ENCODE results near the gene COMT.

COMT gene

DNA sequence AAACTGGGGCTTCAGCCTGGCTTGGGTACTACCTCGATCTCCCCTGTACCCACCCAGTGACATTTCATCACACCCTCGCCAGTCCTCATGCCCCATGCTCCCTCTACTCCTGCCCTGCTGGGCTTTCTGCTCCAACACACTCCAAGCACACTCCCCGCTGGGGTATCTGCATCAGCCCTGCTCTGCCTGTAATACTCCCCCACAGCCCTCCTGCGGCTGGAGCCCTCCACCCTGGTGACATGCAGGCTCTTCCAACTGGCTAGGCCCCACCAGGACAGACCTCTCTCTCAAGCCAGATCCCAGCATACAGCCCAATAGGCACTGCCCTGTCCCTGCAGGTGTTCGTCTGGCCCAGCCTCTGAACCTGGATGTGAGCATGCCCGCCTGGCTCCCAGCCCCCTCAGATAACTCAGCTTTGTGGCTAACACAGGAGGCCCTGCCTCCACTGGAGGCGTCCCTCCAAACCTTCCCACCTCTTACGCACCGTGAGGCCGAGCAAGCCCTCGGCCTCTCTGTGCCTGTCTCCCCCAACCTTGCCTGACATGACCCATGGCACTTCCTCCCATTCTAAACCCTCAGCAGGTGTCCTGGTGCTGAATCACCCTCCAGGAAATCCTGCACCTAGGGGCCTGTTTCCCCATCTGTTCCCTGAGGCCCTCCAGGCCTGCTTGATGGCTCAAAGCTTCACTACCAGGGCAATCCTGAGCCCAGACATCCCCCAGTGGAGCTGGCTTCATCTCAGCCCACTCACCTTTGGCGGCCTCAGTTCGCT lies 33.5 kb downstream of the COMT start:
- Histone ChIP-seq H4K20me1 (ENCODE audit: insufficient read depth) (no peaks in the 10 kb centered on the region), H3K9ac (no peak overlapping the region), H3K79me2 (ENCODE audit: insufficient read depth, low read depth) (no peaks in the 10 kb centered on the region), H3K36me3 (ENCODE audit: insufficient read depth) (no peaks in the 10 kb centered on the region), H3K27me3 (ENCODE audit: insufficient read depth, low read depth) (no peaks in the 10 kb centered on the region), H3K4me1 (ENCODE audit: low read depth, poor library complexity, severe bottlenecking) (no peaks in the 10 kb centered on the region), H3K4me3 (IDR thresholded peaks at IDR 0.05; ENCODE audit: insufficient read depth, low read depth, low read length) (no peak overlapping the region), H3K4me2 (no peak overlapping the region), H2AFZ (ENCODE audit: low read depth) (no peak overlapping the region), H3K27ac (no peak overlapping the region)
- TF ChIP-seq, protein P1, sequence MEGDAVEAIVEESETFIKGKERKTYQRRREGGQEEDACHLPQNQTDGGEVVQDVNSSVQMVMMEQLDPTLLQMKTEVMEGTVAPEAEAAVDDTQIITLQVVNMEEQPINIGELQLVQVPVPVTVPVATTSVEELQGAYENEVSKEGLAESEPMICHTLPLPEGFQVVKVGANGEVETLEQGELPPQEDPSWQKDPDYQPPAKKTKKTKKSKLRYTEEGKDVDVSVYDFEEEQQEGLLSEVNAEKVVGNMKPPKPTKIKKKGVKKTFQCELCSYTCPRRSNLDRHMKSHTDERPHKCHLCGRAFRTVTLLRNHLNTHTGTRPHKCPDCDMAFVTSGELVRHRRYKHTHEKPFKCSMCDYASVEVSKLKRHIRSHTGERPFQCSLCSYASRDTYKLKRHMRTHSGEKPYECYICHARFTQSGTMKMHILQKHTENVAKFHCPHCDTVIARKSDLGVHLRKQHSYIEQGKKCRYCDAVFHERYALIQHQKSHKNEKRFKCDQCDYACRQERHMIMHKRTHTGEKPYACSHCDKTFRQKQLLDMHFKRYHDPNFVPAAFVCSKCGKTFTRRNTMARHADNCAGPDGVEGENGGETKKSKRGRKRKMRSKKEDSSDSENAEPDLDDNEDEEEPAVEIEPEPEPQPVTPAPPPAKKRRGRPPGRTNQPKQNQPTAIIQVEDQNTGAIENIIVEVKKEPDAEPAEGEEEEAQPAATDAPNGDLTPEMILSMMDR (conservative IDR thresholded peaks at IDR 0.05; ENCODE audit: low read depth, low read length), result no peak

DNA sequence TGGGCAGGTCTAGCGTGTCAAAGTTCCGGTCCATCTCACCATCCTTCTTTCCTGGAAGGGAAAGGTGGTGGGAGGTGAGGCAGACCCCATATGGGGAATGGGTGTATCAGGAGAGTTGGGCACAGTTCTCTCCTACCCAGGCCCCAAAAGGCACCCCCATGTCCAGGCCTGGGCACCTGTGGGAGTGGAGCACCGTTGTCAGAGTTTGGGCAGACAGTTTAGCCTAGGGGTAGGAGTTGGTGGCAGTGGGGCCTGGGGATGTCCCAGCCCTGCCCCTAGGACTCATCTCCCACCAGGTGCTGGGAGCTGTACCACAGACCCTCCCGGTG lies 34.1 kb downstream of the COMT start:
- Histone ChIP-seq H3K4me2 (no peak overlapping the region), H4K20me1 (ENCODE audit: insufficient read depth) (no peaks in the 10 kb centered on the region), H3K27me3 (ENCODE audit: insufficient read depth, low read depth) (no peaks in the 10 kb centered on the region), H2AFZ (ENCODE audit: low read depth) (no peak overlapping the region), H3K36me3 (ENCODE audit: insufficient read depth) (no peaks in the 10 kb centered on the region), H3K9ac (no peak overlapping the region), H3K27ac (no peak overlapping the region), H3K4me3 (IDR thresholded peaks at IDR 0.05; ENCODE audit: insufficient read depth, low read depth, low read length) (no peak overlapping the region), H3K79me2 (ENCODE audit: insufficient read depth, low read depth) (no peaks in the 10 kb centered on the region), H3K4me1 (ENCODE audit: low read depth, poor library complexity, severe bottlenecking) (no peaks in the 10 kb centered on the region)
- TF ChIP-seq, protein P1 (conservative IDR thresholded peaks at IDR 0.05; ENCODE audit: low read depth, low read length), result no peak

DNA sequence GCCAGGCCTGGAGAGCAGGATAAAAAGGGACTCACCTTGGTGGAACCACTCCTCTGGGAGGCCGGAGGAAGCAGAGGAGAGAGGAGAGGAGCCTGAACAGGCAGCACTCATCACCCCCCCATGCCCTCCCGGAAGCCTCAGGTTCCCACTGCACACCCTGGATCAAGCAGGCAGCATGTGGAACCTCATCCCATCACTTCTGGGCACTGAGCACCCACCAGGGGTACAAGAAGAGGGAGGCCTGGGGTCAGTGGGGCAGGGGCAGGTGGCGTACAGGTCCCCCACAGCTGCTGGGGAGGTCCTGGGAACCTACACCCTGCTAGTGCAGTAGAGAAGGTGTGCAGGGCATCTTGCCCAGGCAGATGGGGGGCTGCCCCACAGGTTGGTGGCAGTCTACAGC lies 35.1 kb downstream of the COMT start:
- no peaks in the 10 kb centered on the region for H3K79me2 ChIP-seq (ENCODE audit: insufficient read depth, low read depth)
- TF ChIP-seq, protein P1 (conservative IDR thresholded peaks at IDR 0.05; ENCODE audit: low read depth, low read length), result no peak
- no peaks in the 10 kb centered on the region for H3K36me3 ChIP-seq (ENCODE audit: insufficient read depth)
- no peak overlapping the region for H3K9ac ChIP-seq
- H2AFZ ChIP-seq (ENCODE audit: low read depth), result no peak overlapping the region
- no peak overlapping the region for H3K4me3 ChIP-seq (IDR thresholded peaks at IDR 0.05; ENCODE audit: insufficient read depth, low read depth, low read length)
- no peak overlapping the region for H3K4me2 ChIP-seq
- no peaks in the 10 kb centered on the region for H3K4me1 ChIP-seq (ENCODE audit: low read depth, poor library complexity, severe bottlenecking)
- no peak overlapping the region for H3K27ac ChIP-seq
- H3K27me3 ChIP-seq (ENCODE audit: insufficient read depth, low read depth), result no peaks in the 10 kb centered on the region
- H4K20me1 ChIP-seq (ENCODE audit: insufficient read depth), result no peaks in the 10 kb centered on the region

DNA sequence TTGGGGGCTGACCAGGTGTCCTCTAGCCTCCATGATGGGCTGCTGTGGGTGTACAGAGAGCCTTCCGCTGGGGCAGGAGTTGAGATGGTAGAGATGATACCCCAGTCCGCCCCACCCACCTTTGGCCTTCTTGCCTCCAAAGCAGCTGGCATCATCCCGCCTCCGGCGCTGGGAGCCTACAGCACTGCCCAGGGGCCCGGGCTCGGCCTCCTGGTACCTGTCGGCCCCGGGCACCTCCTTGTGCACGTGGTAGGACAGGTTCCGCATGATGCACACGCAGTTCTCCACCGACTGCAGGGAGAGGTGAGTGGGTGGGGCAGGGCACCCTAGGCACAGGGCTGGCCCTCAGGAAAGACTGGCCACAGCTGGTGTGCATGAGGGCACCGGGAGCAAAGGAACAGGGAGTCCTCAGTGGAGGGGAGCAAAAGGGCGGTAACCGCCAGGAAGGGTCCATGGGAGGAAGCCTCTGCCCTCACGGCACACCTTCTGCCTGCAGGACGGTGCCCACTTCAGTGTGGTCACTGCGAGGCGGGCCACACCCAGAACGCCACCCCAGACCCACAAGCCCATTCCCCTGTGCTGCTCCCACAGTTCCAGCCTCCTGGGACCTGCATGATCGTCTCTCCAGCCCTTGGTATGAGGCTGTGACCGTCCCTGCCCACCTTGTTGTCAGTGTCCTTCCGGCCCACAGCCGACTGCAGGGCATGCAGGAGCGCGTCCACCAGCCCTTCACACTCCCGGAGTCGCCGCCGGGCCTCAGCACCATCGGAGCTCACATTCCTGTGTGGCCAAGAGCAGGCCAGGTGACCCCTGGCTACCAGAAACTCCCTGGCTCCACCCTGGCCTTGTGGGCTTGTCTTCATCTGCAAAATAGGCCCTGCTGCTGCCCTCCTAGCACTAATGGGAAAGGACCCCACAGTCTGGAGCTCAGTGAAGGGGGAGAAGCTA lies 36.0 kb downstream of the COMT start:
- H3K27ac ChIP-seq, result no peak overlapping the region
- no peaks in the 10 kb centered on the region for H3K27me3 ChIP-seq (ENCODE audit: insufficient read depth, low read depth)
- TF ChIP-seq, protein P1 (conservative IDR thresholded peaks at IDR 0.05; ENCODE audit: low read depth, low read length), result no peak
- H2AFZ ChIP-seq (ENCODE audit: low read depth), result no peak overlapping the region
- H3K79me2 ChIP-seq (ENCODE audit: insufficient read depth, low read depth), result no peaks in the 10 kb centered on the region
- no peak overlapping the region for H3K4me3 ChIP-seq (IDR thresholded peaks at IDR 0.05; ENCODE audit: insufficient read depth, low read depth, low read length)
- no peak overlapping the region for H3K9ac ChIP-seq
- no peaks in the 10 kb centered on the region for H4K20me1 ChIP-seq (ENCODE audit: insufficient read depth)
- H3K4me2 ChIP-seq, result no peak overlapping the region
- H3K4me1 ChIP-seq (ENCODE audit: low read depth, poor library complexity, severe bottlenecking), result no peaks in the 10 kb centered on the region
- H3K36me3 ChIP-seq (ENCODE audit: insufficient read depth), result no peaks in the 10 kb centered on the region

Measured in KMS-11 (cell line).